Keratinocyte (primary cell): ENCODE measurements around the gene P2RY2.

Experiments
- CTCF ChIP-seq, 3 experiments: IDR thresholded peaks in 1 of 3; conservative IDR thresholded peaks in 1 of 3; optimal IDR thresholded peaks in 1 of 3; 2 replicates in 2 of 3; 3 replicates in 1 of 3; pipeline versions ENCODE3 to v1.5.1; 2011; ENCODE audit warnings: low read length in 3 of 3, mild to moderate bottlenecking in 3 of 3, moderate library complexity in 2 of 3, control low read depth in 1 of 3, inconsistent platforms in 1 of 3; ENCODE audit not compliant: insufficient read depth in 2 of 3; ENCODE audit errors: extremely low read depth in 1 of 3
- EZH2 ChIP-seq: IDR thresholded peaks from one replicate; pipeline ENCODE4 v1.6.1; 2012; ENCODE audit warnings: inconsistent platforms, mild to moderate bottlenecking, low read length, moderate library complexity

- TF ChIP-seq CTCF (optimal IDR thresholded peaks at IDR 0.05 in 1 of 3, IDR thresholded peaks at IDR 0.05 in 1 of 3, conservative IDR thresholded peaks at IDR 0.05 in 1 of 3; ENCODE audit: extremely low read depth in 1 of 3, insufficient read depth in 2 of 3, low read length in 3 of 3) (no peak), EZH2 (no peak)
These were observed 27.6 kb upstream of the P2RY2 start for GRCh38 chr11:73190557-73190885.
